ENCODE measurements around the gene LGR4.

DNA sequence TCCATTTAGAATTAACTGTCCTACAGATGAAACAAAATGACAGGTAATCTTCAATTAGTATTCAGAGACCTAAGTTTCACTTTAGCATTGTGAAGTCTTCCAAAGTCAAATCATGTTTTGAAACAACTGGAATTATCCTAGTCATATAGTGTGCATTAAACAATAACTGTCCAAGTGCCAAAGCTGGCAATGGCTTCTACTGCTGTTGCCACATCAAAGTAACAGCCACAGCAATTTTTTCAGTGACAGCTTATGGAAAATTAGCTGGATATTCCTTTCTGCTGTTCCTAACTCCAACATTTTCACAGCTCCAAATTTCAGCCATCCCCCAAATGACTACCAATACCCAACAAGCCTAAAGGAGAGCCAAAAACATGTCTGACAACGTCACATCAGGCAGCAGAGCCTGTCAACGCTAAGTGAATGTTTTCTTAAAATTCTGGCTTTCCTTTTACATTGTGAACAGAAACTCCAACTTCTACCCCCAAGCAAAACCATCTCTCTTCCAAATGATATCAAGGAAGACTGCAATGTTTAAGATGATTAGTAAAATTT is 64.3 kb downstream of the LGR4 start:
- TF ChIP-seq POLR2AphosphoS5 (IDR thresholded peaks at IDR 0.05; ENCODE audit: low read depth, low read length) (no peak), PAX5 (IDR thresholded peaks at IDR 0.05; ENCODE audit: insufficient read depth, low read length, severe bottlenecking) (no peak), POLR2A (IDR thresholded peaks at IDR 0.05; ENCODE audit: low read depth, low read length) (no peak), TAF1 (IDR thresholded peaks at IDR 0.05; ENCODE audit: low read depth, low read length) (no peak), SPI1 (IDR thresholded peaks at IDR 0.05; ENCODE audit: low read depth, low read length) (no peak), POU2F2 (IDR thresholded peaks at IDR 0.05; ENCODE audit: low read depth, low read length) (no peak)
